HEK293 (cell line): ENCODE measurements around the gene LETM1.

Source experiments
- CTCF ChIA-PET: fragments of 350-600 bp; formaldehyde crosslinking; extraction: SDS; loops from one replicate; lab custom pipeline; 2021; ENCODE audit warnings: antibody characterized with exemption; lab: Yijun Ruan, JAX
- POLR2A ChIA-PET: fragments of 300-600 bp; formaldehyde crosslinking; extraction: SDS; loops from one replicate; lab custom pipeline; 2020; ENCODE audit warnings: antibody characterized with exemption, inconsistent platforms; lab: Yijun Ruan, JAX
- H3K27ac ChIP-seq: fragments of 200-500 bp; sonication (Bioruptor generic); 2 replicates; pipeline ENCODE4 v1.5.1; 2014; ENCODE audit warnings: low read depth, low read length, control low read depth, inconsistent platforms; ENCODE audit errors: extremely low read depth
- H3K36me3 ChIP-seq, 2 experiments: fragments of 200-500 bp in 1 of 2; sonication (Bioruptor generic) in 1 of 2; 1 replicate in 1 of 2; 2 replicates in 1 of 2; pipeline ENCODE4 v1.5.1; 2014 to 2017; ENCODE audit warnings: inconsistent platforms in 2 of 2, low read length in 2 of 2; ENCODE audit not compliant: control insufficient read depth in 2 of 2, insufficient read depth in 1 of 2
- H3K4me1 ChIP-seq: fragments of 200-500 bp; sonication (Bioruptor generic); 2 replicates; pipeline ENCODE4 v1.5.1; 2014; ENCODE audit warnings: mild to moderate bottlenecking, low read length, inconsistent platforms; ENCODE audit not compliant: control insufficient read depth, insufficient read depth
- H3K4me3 ChIP-seq: 2 replicates; pipeline ENCODE4 v1.5.1; 2011; ENCODE audit warnings: low read depth, mild to moderate bottlenecking, control low read depth, low read length, moderate library complexity
- H3K9me3 ChIP-seq: fragments of 200-500 bp; sonication (Bioruptor generic); 2 replicates; pipeline ENCODE4 v1.5.1; 2014; ENCODE audit warnings: low read depth, low read length, inconsistent platforms; ENCODE audit not compliant: control insufficient read depth, insufficient read depth
- AEBP2 ChIP-seq: fragments of 450-650 bp; formaldehyde crosslinking; IDR thresholded peaks from 2 replicates; pipeline ENCODE4 v1.5.1; 2016; ENCODE audit warnings: missing biosample characterization, missing genetic modification characterization, borderline replicate concordance
- BCL11B ChIP-seq: fragments of 450-650 bp; formaldehyde crosslinking; IDR thresholded peaks from 2 replicates; pipeline ENCODE4 v1.5.1; 2016; ENCODE audit warnings: low read depth, missing biosample characterization, missing genetic modification characterization
- BCL6B ChIP-seq: fragments of 450-650 bp; formaldehyde crosslinking; IDR thresholded peaks from 2 replicates; pipeline ENCODE4 v1.5.1; 2017; ENCODE audit warnings: missing biosample characterization, missing genetic modification characterization
- GLIS1 ChIP-seq: fragments of 450-650 bp; formaldehyde crosslinking; IDR thresholded peaks from 2 replicates; pipeline ENCODE4 v1.5.1; 2016; ENCODE audit warnings: missing biosample characterization, missing genetic modification characterization
- GLIS2 ChIP-seq: fragments of 450-650 bp; formaldehyde crosslinking; IDR thresholded peaks from 2 replicates; pipeline ENCODE4 v1.5.1; 2016; ENCODE audit warnings: missing biosample characterization, missing genetic modification characterization
- HIC1 ChIP-seq: fragments of 450-650 bp; formaldehyde crosslinking; IDR thresholded peaks from 2 replicates; pipeline ENCODE4 v1.5.1; 2016; ENCODE audit warnings: missing biosample characterization, missing genetic modification characterization
- HOXC10 ChIP-seq: sonication (generic); formaldehyde crosslinking; IDR thresholded peaks from 2 replicates; pipeline ENCODE4 v1.8.1; 2023; ENCODE audit warnings: mild to moderate bottlenecking, missing genetic modification reagents
- IKZF3 ChIP-seq: fragments of 450-650 bp; IDR thresholded peaks from 2 replicates; pipeline ENCODE4 v1.5.0; 2018; ENCODE audit warnings: missing biosample characterization, mild to moderate bottlenecking, missing genetic modification characterization, moderate library complexity
- KLF17 ChIP-seq: fragments of 450-650 bp; formaldehyde crosslinking; IDR thresholded peaks from 2 replicates; pipeline ENCODE4 v1.5.1; 2016; ENCODE audit warnings: missing biosample characterization, missing genetic modification characterization
- KLF7 ChIP-seq: fragments of 450-650 bp; formaldehyde crosslinking; IDR thresholded peaks from 2 replicates; pipeline ENCODE4 v1.5.1; 2016; ENCODE audit warnings: missing biosample characterization, missing genetic modification characterization, borderline replicate concordance
- KLF9 ChIP-seq: fragments of 450-650 bp; formaldehyde crosslinking; IDR thresholded peaks from 2 replicates; pipeline ENCODE4 v1.5.1; 2016; ENCODE audit warnings: missing biosample characterization, missing genetic modification characterization, low read depth
- ZNF175 ChIP-seq: fragments of 450-650 bp; formaldehyde crosslinking; IDR thresholded peaks from 2 replicates; pipeline ENCODE4 v1.5.1; 2016; ENCODE audit warnings: missing biosample characterization, missing genetic modification characterization
- ZNF335 ChIP-seq: fragments of 450-650 bp; formaldehyde crosslinking; conservative IDR thresholded peaks from 2 replicates; pipeline ENCODE4 v1.5.1; 2016; ENCODE audit warnings: missing biosample characterization, missing genetic modification characterization
- ZNF416 ChIP-seq: fragments of 450-650 bp; formaldehyde crosslinking; IDR thresholded peaks from 2 replicates; pipeline ENCODE4 v1.5.1; 2016; ENCODE audit warnings: missing biosample characterization, missing genetic modification characterization
- ZNF76 ChIP-seq: fragments of 450-650 bp; formaldehyde crosslinking; IDR thresholded peaks from 2 replicates; pipeline ENCODE4; 2016; ENCODE audit warnings: low read depth, missing biosample characterization, missing genetic modification characterization, borderline replicate concordance
- ZSCAN5A ChIP-seq: fragments of 450-650 bp; formaldehyde crosslinking; IDR thresholded peaks from 2 replicates; pipeline ENCODE4 v1.5.1; 2016; ENCODE audit warnings: missing biosample characterization, missing genetic modification characterization
- TF ChIP-seq, protein P1 (sequence below): fragments of 450-650 bp; formaldehyde crosslinking; optimal IDR thresholded peaks from 2 replicates; pipeline ENCODE3; 2016; ENCODE audit warnings: missing biosample characterization, mild to moderate bottlenecking, missing genetic modification characterization

LETM1 gene

DNA sequence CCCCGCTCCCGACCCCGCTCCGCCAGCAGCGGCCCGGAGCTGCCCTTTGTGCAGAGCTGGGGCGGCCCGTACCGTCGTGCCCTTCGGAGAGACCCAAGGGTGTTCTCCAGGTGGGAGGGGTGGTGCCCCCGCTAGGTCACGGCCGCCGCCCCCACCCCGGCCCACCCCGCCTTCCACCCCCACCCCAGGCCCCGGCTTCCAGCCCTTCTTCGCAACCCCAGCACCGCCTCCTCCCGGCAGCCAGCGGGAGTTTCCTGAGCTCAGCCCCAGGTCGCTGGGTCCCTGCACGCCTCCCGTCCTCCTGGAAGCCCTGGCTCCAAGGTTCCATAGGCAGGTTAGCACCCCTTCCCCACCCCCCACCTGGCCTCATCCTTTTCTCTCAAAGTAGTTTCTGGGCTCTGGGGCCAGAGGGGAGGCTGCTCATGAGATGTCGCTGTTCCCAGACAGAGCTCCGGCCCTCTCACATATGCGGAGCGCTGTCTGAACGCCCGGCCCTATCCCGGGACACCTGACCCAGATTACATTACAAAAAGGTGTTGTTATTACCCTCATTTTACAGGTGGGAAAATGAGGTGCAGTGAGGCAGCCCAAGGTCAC, 88.1 kb downstream of the LETM1 start:
- no peak overlapping the region for H3K27ac ChIP-seq
- no peak for TF ChIP-seq ZNF175 (tag by site-specific recombination)
- TF ChIP-seq IKZF3 (tag by site-specific recombination) = peak; percentile 42; the same call in 1 of the 2 replicates
- no peak for TF ChIP-seq BCL6B (tag by site-specific recombination)
- peak overlapping the region; percentile 26 for H3K4me3 ChIP-seq
- H3K36me3 ChIP-seq = no peaks in the 10 kb centered on the region
- POLR2A ChIA-PET = interaction anchor here (0.9 to 1.2 kb wide), 7 partner anchors 10 to 77 kb away, joined by 3 to 12 read pairs (median 4); partner anchors contain the start of genes FGFR3 and SLBP
- H3K9me3 ChIP-seq = no peaks in the 10 kb centered on the region
- CTCF ChIA-PET = interaction anchor here (0.7 to 3.0 kb wide), 7 partner anchors 9 to 131 kb away, joined by 3 to 23 read pairs (median 4); no protein-coding TSS in a partner anchor
- H3K4me1 ChIP-seq = no peaks in the 10 kb centered on the region

- ChIA-PET POLR2A (interaction anchor here (1.0 to 1.2 kb wide), 6 partner anchors 10 to 55 kb away, joined by 3 to 12 read pairs (median 4); partner anchors contain the start of genes FGFR3 and SLBP), CTCF (interaction anchor here (0.6 to 3.0 kb wide), 8 partner anchors 10 to 132 kb away, joined by 3 to 23 read pairs (median 4); no protein-coding TSS in a partner anchor)
- no peaks in the 10 kb centered on the region for H3K4me1 ChIP-seq
- TF ChIP-seq HOXC10 (CRISPR knock-in tag) = no peak
- 0 out of 2 replicates have a peak, but pooled peaks have one; percentile 29 for TF ChIP-seq KLF9 (tag by site-specific recombination)
- no peak overlapping the region for H3K27ac ChIP-seq
- H3K36me3 ChIP-seq = no peaks in the 10 kb centered on the region
- H3K9me3 ChIP-seq = no peaks in the 10 kb centered on the region
- peak overlapping the region; percentile 26 for H3K4me3 ChIP-seq
Observed at GRCh38 chr4:1767061-1767769, 88.7 kb downstream of the LETM1 start.

- Histone ChIP-seq H3K9me3 (no peaks in the 10 kb centered on the region), H3K4me1 (no peaks in the 10 kb centered on the region), H3K4me3 (no peak overlapping the region), H3K27ac (no peak overlapping the region), H3K36me3 (no peaks in the 10 kb centered on the region)
- TF ChIP-seq ZNF76 (tag by site-specific recombination) (no peak), KLF7 (tag by site-specific recombination) (no peak), GLIS1 (tag by site-specific recombination) (peak; percentile 71), ZSCAN5A (tag by site-specific recombination) (no peak), KLF17 (tag by site-specific recombination) (0 out of 2 replicates have a peak, but pooled peaks have one; percentile 20), HIC1 (tag by site-specific recombination) (peak; percentile 10), BCL11B (peak; percentile 83), GLIS2 (tag by site-specific recombination) (peak; percentile 51), ZNF416 (tag by site-specific recombination) (no peak), ZNF335 (tag by site-specific recombination) (peak; percentile 59), AEBP2 (tag by site-specific recombination) (no peak)
- TF ChIP-seq, protein P1, sequence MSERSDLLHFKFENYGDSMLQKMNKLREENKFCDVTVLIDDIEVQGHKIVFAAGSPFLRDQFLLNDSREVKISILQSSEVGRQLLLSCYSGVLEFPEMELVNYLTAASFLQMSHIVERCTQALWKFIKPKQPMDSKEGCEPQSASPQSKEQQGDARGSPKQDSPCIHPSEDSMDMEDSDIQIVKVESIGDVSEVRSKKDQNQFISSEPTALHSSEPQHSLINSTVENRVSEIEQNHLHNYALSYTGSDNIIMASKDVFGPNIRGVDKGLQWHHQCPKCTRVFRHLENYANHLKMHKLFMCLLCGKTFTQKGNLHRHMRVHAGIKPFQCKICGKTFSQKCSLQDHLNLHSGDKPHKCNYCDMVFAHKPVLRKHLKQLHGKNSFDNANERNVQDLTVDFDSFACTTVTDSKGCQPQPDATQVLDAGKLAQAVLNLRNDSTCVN (tag by site-specific recombination) = peak; percentile 26
- POLR2A ChIA-PET = interaction anchor here (1.5 kb wide), 1 partner anchor 27 kb away, joined by 5 read pairs; the partner anchor contains the start of gene FGFR3
- CTCF ChIA-PET = interaction anchor here (0.5 to 3.0 kb wide), 4 partner anchors 13 to 371 kb away, joined by 3 to 23 read pairs (median 6); no protein-coding TSS in a partner anchor
Observed at GRCh38 chr4:1766106-1767060, 89.6 kb downstream of the LETM1 start.
